Stimulated activated CD4-positive, alpha-beta T cell treated with anti-CD3 and anti-CD28 coated beads, Interleukin-15, amount 100 ng/mL, for 48 hours (primary cell): Measurements from ENCODE around the gene BOLL.
A peak's percentile ranks its signal among the peaks of the same experiment; 100 is the strongest.
"Not testable (repeated sequence)": the region's sequence is repeated elsewhere in the genome, so short reads cannot be mapped to it uniquely, and the experiment has no call there.

Source experiments
- DNase-seq, 2 donors: peaks; one replicate each; pipeline ENCODE4 v3.0.0-alpha.2; 2020; ENCODE audit warnings: low read depth in 2 of 2

The BOLL gene

DNA sequence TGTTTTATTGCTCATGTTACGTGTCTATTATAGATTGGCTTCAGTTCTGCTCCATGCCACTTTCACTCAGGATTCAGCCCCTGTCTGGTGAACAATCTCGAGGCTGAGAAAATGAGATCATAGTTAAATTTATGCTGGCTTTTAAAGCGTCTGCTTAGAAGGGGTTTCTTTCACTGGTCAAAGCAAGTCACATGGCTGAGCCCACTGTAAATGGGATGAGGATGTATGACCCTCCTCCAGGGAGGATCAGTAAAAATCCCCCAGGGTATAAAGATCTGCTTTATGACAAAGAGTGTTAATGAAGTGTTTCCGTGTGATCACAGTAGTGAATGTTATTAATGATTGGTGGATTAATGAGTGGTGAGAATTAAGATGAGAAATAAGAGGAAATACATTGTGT, 13.1 kb upstream of the BOLL start:
- no peak for DNase-seq

DNA sequence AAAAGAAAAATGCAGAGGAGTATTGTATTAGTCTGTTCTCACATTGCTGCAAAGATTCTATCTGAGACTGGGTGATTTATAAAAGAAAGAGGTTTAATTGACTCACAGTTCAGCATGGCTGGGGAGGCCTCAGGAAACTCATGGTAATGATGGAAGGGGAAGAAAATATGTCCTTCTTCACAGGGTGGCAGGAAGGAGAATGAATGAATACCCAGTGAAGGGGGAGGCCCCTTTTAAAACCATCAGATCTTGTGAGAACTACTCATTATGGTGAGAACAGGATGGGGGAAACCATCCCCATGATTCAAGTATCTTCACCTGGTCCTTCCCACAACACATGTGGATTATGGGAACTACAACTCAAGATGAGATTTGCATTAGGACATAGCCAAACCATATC, 10.2 kb upstream of the BOLL start:
- DNase-seq, result no peak

DNA sequence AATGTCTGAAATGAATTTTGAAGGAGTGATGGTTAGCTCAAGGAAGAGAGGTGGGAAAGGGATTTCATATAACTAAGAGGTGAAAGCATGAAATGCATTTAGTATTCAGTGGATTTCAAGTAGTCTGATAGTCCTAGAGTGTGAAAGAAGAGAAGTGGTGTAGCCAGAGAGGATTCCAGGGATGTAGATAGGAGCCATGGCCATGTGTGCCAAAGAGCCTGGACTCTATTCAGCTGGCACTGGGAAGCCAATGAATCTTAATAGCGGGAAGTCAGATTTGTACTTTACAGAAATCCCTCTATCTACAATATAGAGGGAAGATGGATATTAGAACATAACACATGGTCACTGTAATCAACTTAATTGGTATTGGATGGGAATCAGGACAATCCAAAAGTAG, 8.3 kb upstream of the BOLL start:
- DNase-seq, result no peak

DNA sequence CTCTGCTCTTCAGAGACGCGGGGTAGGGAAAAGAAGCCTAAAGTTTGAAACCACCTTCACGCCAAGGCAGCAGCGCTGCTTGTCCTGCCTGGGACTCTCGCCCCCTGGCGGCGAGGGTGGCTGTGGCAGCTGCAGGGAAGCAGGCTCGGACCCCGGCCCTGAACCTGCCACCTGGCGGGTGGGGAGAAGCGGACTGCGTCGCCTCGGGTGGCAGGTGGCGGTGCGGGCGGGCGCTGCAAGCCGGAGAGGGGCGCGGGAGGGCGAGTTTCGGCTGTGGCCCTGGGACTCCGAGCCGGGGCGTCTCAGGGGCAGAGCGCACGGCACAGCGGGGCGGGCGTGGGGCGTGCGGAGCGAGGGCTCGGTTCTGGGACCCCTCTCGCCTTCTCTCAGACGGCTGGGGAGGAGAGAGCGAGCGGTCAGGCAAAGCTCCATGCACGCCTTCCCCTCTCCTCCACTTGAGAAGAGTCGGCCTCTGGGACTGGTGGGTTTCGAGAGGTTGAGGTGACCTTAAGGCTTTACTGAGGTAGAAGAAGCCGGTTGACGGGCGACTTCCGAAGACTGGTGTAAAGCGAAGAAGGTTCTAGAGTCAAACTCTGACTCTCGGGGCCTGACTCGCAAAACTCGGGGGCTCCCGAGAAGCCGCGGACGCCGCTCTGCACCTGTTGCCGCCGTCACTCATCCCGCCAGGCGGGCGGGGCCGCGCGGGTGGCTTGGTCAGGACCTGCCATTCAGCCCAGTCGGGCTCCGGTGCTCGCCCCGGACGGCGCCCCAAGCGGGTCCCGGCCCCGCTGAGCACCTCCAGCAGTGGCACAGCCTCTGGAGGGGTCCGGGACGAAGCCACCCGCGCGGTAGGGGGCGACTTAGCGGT, 1.1 kb upstream of the BOLL start:
- DNase-seq, result peak; percentile 67 to 68

DNA sequence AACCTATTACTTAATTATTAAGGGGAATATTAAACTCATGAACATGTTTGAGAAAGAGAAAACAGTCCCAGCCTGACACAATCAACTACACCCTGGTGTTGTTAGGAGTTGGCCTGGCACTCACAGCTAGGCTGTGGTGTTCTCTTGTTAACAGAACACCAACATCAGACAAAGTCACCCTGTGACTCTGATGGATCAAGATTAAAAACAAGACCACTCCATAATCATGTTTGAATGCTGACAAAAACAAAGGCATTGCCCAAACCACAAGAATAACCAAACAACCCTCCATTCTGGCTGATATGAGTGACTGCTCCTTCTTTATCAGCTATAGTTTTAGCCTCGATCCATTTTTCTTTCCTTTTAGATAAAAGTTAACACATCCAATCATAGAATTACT, 3.0 kb downstream of the BOLL start:
- no peak for DNase-seq

DNA sequence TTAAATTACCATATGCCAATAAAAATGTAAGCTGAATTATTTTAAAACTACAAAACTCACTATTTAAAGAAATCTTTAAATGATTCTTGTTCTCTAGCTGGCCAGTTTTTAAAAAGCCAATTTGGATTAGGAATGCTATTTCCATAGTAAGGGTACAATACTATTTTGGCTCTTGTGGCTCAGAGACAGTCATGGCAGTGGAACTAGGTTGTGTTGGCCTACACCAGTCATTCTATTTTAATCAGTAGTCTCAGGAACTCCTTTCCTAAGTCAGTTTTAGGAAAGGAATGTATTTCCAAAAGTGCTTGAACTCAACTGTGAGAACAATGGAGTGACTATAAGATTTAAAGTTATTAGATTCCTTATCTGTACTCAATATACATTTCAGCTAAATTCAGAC, 5.9 kb downstream of the BOLL start:
- DNase-seq, result no peak

DNA sequence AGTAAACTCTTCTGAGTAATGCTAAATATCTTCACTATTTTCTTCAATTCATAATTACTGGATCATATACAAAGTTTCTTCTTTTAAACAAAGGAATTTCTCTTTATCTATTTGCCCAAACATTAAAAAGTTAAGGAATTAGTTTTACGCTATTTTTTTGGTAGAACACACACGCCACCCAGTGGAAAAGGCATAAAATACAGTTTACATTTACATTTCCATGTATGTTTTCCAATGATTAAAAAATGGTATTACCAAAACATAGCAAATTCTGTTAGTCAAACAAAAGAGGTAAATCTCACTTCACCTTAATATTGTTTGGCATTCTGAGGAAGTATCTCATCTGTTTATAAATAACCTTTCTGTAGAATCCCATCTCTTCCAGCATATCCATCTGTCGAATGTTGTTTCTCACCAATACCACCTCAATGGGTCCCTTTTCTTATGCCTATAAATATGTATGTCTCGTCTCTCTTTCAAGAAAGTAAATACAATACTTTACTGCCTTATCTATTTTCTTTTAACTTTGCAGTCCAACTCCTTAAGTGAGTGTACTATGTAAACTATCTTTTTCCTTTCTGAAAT, 7.2 kb downstream of the BOLL start:
- DNase-seq, result peak in 1 of 2 donors; percentile 7

DNA sequence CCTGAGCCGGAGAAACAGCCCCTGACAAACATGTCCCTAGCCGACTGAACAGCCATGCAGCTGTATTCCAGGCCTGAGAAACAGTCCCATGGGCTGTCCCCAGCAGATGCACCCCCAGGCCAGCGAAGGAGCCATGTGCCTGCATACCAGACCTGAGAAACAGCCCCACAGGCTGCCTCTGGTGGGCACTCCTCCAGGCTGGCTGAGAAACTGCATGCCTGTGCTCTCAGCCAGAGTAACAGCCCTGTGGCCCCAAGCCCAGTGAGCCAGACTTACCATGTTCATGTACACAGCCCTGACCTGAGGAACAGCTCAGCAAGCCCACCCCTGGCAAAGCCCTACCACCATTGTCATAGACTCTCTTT, 24.8 kb downstream of the BOLL start:
- no peak for DNase-seq

DNA sequence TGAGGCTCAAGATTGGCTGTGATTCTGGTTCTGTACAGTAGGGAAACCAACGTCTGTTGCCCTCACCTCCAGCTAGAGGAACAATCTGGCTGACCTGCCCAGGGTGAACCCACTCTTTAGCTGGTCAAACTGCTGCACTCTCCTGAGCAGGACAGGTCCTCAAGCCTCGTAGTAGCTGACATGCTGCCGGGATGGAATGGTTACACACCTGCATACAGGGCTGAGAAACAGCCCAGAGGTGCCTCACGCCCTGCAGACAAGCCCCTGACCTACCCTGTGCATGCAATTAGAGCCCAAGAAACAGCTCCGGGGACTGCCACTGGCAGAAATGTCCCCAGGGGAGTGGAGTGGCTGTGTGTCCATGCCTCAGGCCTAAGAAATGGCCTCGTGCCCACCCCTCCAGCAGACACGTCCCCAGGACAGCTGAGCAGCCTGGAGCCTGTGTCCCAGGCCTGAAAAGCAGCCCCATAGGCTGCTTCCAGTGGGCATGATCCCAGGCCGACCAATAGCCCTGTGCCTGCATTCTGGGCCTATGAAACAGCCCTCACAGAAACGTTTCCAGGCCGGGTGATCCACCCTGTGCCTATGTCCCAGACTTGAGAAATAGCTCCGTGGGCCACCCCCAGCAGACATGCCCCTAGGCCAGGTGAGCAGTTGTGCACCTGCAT, 25.4 kb downstream of the BOLL start:
- no peak for DNase-seq

DNA sequence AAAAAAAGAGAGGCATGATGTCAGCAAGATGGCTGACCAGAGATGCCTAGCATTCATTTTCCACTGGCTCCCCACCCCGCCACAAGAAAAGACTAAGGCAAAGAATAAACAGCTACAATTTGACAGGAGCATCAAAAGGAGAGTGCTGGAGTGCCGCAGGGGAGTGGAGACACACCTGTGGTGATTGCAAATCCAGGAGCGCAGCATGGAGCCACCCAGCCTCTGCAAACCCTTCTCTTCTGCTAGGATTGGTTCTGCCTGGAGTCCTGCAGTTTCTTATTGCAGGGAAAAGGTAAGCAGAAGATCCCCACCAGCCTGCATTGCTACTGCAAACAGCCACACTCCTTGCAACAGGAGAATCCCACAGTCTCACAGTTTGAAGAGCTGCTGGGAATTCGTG, 26.1 kb downstream of the BOLL start:
- DNase-seq, result no peak

DNA sequence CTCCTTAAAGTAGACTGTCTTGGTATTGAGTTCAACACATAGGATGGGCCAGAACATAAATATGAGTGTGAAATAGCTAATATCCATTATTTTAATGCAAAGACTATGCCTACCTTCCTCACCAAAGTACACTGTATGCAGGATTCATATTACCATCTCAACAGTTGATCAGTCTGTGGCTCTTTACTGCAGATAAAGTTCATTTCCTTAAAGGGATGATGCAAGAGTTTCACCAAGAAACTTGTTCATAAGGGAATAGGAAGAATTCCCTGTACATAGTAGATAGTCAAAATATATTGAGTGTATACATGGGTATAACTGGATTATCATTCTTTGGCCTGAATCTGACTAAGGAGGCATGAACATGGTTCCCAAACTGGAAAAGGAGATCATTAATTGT, 44.9 kb downstream of the BOLL start:
- no peak for DNase-seq

DNA sequence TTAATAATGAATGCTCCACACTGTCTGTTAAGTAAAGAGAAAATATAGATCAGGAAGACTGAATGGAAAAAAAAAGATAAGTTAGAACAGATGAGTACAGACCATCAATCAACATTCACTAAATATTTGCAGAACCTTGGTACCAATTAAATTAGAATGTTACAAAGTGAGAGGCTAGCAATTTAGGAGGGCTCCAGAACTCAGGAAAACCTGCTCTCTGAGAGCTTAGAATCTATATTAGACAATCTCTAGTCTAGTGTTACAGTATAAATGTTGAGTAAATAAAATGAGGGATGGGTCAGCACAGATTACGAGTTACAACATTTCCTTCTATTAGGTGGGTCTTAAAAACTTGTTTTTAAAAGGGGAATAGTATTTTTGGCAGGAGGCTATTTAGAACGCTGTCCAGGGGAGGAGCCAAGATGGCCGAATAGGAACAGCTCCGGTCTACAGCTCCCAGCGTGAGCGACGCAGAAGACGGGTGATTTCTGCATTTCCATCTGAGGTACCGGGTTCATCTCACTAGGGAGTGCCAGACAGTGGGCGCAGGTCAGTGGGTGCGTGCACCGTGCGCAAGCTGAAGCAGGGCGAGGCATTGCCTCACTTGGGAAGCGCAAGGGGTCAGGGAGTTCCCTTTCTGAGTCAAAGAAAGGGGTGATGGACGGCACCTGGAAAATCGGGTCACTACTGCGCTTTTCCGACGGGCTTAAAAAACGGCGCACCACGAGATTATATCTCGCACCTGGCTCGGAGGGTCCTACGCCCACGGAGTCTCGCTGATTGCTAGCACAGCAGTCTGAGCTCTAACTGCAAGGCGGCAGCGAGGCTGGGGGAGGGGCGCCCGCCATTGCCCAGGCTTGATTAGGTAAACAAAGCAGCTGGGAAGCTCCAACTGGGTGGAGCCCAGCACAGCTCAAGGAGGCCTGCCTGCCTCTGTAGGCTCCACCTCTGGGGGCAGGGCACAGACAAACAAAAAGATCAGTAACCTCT, 56.3 kb downstream of the BOLL start:
- not testable (repeated sequence) for DNase-seq

DNA sequence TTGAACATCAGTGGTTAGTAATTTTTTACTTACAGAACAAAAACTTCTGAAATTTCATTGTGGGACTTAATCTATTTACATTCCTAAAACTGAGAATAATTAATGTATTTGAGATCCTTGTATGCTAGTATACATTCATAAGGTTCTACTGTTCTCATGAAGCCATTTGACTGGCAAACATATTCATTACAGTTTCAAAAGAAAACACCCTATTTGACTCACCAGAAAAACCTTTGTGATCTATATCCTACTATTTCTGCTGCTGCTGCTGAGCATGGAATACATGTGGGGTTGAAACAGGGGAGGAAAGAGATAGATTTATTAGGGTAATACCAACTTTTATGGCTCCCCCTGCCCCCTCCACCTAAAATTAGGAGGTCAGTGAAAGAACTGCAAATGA, 58.1 kb downstream of the BOLL start:
- no peak for DNase-seq

DNA sequence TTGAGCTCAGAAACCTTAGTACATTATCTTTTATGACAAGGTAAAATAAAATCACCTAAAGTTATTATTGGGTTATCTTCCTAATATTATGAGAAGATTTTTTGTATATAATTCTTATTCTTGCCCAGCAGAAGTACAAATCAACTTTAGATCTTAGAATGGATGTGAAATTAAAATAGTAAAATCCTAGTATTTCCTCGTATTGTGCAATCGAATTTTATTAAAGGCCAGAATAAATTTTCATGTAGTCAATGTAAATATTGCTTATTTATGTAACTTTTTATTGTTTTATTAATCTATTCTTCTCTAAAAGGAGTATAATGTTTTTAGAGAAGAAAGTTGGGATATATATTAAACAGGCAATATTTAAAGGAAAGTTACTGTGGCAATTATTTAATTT, 67.3 kb downstream of the BOLL start:
- DNase-seq, result no peak

DNA sequence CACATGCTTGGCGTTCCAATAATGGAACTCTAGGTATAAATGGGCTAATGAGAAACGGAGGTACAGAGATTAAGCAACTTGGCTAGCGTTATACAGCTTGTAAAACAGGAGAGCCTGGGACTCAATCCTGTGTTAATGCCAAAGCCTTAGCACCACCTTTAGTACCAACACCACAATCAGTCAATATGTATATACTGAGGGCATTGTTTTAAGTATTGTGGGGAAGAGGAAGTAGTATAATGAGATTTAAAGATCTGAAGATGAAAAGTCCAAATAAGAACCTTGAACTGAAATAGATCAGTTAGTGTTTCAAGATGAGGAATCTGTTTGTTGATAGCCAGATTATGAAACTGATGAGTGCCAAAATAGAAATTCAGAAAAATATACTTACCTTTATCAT, 71.8 kb downstream of the BOLL start:
- no peak for DNase-seq

DNA sequence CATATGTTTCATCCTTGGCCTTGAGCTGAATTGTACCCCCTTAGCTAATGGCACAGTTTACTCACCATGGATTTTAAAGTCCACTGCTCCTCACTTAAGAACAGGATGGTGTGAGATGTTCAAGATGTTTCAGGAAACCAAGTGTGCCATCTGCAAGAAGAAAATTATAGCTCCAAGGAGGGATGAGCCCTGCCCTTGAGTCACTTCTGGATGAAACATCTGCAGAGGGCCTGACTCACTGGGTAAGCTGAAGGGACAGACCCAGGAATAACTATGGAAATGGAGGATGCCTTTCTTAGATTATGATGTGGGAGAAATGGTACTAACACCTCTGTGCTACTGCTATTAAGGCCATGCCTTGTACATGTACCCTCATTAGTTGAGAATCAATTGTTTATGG, 73.5 kb downstream of the BOLL start:
- no peak for DNase-seq

DNA sequence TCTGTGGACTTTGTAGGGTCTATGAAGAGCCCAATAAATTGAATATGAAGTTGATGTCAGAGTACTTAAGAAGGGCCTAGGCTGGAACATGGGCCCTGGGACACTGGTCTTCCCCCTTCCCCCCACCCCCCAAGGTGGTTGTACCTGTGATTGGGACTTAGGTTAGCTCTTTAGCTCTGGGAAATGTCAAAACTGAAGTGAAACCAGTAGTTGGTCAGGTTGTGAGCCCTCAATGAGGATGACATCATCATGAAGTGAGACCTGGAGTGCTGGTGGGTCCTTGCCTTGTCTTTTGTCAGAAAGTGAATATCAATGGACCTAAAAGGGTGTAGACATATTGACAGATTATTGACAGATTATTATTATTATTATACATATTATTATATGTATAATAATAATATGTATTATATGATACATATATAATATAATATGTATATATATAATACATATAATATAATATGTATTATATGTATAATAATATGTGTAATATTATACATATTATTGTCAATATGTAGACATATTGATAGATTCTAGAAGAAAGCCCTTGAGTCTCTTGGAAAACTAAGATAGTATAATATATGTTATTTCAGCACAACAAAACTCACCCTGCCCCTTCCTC, 74.6 kb downstream of the BOLL start:
- no peak for DNase-seq

DNA sequence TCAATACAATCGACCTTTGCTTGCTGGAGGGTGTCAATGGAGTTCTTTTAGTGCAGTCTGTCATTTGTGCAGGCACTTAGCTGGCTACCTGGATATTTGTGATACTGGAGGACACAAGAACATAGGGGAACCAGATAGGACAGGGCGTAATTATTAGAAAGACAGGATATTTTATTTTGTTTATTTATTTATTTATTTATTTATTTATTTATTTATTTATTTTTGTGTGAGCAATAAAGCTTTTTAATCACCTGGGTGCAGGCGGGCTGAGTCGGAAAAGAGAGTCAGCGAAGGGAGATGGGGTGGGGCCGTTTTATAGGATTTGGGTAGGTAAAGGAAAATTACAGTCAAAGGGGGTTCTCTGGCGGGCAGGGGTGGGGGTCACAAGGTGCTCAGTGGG, 76.0 kb downstream of the BOLL start:
- not testable (repeated sequence) for DNase-seq

DNA sequence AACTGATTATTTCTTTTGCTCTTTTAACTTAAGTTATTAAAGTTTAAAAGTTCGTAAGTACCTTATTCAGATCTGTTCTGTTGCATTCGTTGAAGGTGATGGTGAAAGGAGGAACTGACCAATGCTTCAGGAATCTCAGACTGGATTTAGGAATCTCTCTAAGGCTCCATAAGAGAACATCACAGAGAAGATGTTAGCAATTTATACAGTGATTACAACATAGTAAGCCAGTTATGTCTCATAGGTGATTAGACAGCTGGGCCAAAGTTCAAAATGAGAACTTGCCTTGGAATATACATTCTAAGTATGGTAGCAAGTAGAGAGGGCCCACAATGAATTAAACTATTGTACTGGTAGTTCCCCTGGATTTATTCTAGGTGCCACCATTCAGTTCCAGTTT, 76.8 kb downstream of the BOLL start:
- DNase-seq, result no peak

DNA sequence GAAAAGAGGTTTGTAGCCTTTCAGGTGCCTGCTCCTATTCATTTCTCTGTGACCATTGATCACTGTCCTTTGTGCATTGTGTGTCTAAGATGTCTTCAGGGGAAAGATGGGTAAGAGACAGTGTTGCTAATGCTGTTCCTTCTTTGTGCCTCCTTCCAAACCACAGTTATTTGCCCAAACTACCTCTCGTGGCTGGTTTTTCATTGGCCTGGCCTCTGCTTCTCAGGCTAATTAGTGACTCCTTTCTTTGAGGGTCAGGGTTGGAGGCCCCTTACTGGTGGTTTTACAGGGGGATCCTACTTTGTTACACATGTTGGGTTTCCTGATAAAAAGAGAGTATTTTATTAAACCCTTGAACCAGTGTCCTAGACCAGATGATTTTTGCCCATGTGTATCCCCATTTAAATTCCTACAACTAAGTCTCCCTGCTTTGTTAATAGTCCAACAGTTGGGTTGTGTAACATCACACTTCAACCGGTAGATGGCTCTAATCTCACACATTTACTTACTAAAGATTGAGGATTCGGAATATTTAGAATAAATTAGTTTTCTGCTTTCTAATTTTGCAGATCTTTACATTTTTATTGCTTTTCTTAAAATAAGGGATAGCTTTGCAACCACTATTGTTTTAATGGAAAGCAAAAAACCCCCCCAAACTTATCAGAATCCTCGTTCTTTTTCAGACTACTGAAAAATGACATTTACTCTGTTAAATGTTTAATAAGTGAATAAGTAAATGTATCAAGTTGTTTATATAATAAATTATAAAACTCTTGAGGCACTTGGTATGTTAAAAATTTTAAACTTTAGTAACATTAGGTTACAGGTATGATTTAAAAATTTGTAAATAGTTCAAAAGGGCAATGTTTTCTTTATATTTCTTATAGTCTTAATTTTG, 77.6 kb downstream of the BOLL start:
- DNase-seq, result no peak

DNA sequence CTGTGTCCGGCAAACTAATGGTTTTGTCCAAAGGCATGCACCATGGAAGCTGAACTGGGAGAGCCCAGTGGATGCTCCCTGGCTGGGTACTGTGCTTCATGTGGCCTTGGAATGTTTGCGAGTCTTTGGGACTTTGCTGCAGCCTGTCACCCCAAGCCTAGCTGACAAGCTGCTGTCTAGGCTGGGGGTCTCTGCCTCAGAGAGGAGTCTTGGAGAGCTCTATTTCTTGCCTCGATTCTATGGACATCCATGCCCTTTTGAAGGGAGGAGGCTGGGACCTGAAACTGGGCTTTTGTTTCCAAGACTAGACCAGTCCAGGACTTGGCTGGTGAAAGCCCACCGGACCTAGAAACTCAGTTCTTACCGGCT, 78.3 kb downstream of the BOLL start:
- DNase-seq, result no peak
